Mucosa of descending colon (tissue), 3 donors: ENCODE results near the gene ABCB10. TPM values are rescaled to one million over a fixed set of nuclear protein-coding genes. Genes with fewer than 3 reads are reported as not detected.

Experiments
- ATAC-seq: fragments of 200-7000 bp; cut with Tn5 transposase; one replicate; pipeline ENCODE4 v1.9.1; 2020; ENCODE audit warnings: mild to moderate bottlenecking, moderate library complexity
- DNase-seq, 3 donors: peaks; one replicate each; pipeline ENCODE4 v3.0.0-alpha.2; 2020
- H3K36me3 ChIP-seq: fragments of 200-600 bp; one replicate; pipeline ENCODE4 v1.8.0; 2021; ENCODE audit warnings: low read depth, mild to moderate bottlenecking
- H3K4me1 ChIP-seq: fragments of 200-600 bp; one replicate; pipeline ENCODE4 v1.8.0; 2021; ENCODE audit warnings: low read depth, mild to moderate bottlenecking
- H3K4me3 ChIP-seq: fragments of 200-600 bp; one replicate; pipeline ENCODE4 v1.8.0; 2021; ENCODE audit warnings: mild to moderate bottlenecking
- H3K9me3 ChIP-seq: fragments of 200-600 bp; one replicate; pipeline ENCODE4 v1.8.0; 2021; ENCODE audit warnings: mild to moderate bottlenecking
- CTCF ChIP-seq: fragments of 200-600 bp; IDR thresholded peaks from one replicate; pipeline ENCODE4 v1.8.0; 2022; ENCODE audit warnings: antibody characterized with exemption, mild to moderate bottlenecking
- intact Hi-C, 2 donors: fragments of 100-400 bp; cut with DNase I in 1 of 2; cut with micrococcal nuclease in 1 of 2; formaldehyde crosslinking; loops; one replicate each; pipeline versions ENCODE4 v1.11.0 to v1.11.1; 2022; cut with DNase I, micrococcal nuclease
- long read RNA-seq, 2 donors: library from polyadenylated mRNA; unstranded; transcript quantifications; one replicate each; pipeline ENCODE4 v2.0.0, GENCODE V29; 2019 to 2021
- total RNA-seq, 3 donors: library from RNA; stranded (reverse); fragmentation: NEBNext Ultra II Directional in 2 of 3; extraction: Animal tissue kit (Norgen Biotek cat#: 25700) in 2 of 3; gene quantifications; one replicate each; pipeline versions ENCODE4 v1.2.1 to v1.2.4, GENCODE V29; 2021 to 2023
- donor health status: DM: no; HTN: no; CAD: no; lungs with moderate emphysema.
- donor health status: DM: no; HTN: no; CAD: no.
- donor health status: DM: no; HTN: yes; CAD: no.

Gene ABCB10
- 10 to 100 TPM; 19.6 to 25.9 (median 22.3) TPM for total RNA-seq
- long read RNA-seq, donor 1, transcript ABCB10-201 (13 exons, 3,857 nt): major isoform, 17 of 27 reads
- long read RNA-seq, donor 1, partial matches to known transcripts: 4 of 27 reads
- long read RNA-seq, donor 1, other reads (novel, unspliced or antisense): 6 of 27 reads
- long read RNA-seq, donor 2, partial matches to known transcripts: 0 of 1 reads
- long read RNA-seq, donor 2, other reads (novel, unspliced or antisense): 1 of 1 reads

GRCh38 chr1:229558460-229559335, at the start of gene ABCB10:
TSS of gene ABCB10 (minus strand) at chr1:229558707. CDS start at chr1:229558652, 55 bp downstream.
- no peaks in the 10 kb centered on the region for H3K36me3 ChIP-seq
- peak within 1 kb of the TSS; percentile 80 for H3K4me3 ChIP-seq
- H3K9me3 ChIP-seq: no peaks in the 10 kb centered on the region
- intact Hi-C loops: loop anchor here in 1 of 2 donors (10.0 kb wide), 1 partner anchor 66 kb away; the partner anchor contains the start of genes TAF5L and URB2
- ATAC-seq (peak; percentile 94), DNase-seq (peak; percentile 97 to 98 (median 97))
- TF ChIP-seq CTCF: peak; percentile 85
- H3K4me1 ChIP-seq: peaks cover 12% of the 10 kb centered on the region

GRCh38 chr1:229607370-229607769, 48.9 kb upstream of the ABCB10 start:
- peaks cover 12% of the 10 kb centered on the region for H3K36me3 ChIP-seq
- ATAC-seq (no peak), DNase-seq (no peak)
- no peak overlapping the region for H3K4me3 ChIP-seq
- H3K9me3 ChIP-seq: no peaks in the 10 kb centered on the region
- intact Hi-C loops: loop anchor here in 1 of 2 donors (5.0 kb wide), 1 partner anchor 460 kb away; the partner anchor contains the start of gene GALNT2
- TF ChIP-seq CTCF: no peak
- H3K4me1 ChIP-seq: no peaks in the 10 kb centered on the region

- H3K4me1 ChIP-seq: peaks cover 3% of the 10 kb centered on the region
- H3K9me3 ChIP-seq: no peaks in the 10 kb centered on the region
- intact Hi-C loops: no loop called here
- H3K4me3 ChIP-seq: no peak overlapping the region
- TF ChIP-seq CTCF: no peak
- peaks cover 4% of the 10 kb centered on the region for H3K36me3 ChIP-seq
- DNase-seq: no peak
- no peak for ATAC-seq
Observed at GRCh38 chr1:229603371-229604005, 45.0 kb upstream of the ABCB10 start.

- TF ChIP-seq CTCF: no peak
- intact Hi-C loops: no loop called here
Observed at GRCh38 chr1:229600229-229600628, 41.7 kb upstream of the ABCB10 start.

DNA sequence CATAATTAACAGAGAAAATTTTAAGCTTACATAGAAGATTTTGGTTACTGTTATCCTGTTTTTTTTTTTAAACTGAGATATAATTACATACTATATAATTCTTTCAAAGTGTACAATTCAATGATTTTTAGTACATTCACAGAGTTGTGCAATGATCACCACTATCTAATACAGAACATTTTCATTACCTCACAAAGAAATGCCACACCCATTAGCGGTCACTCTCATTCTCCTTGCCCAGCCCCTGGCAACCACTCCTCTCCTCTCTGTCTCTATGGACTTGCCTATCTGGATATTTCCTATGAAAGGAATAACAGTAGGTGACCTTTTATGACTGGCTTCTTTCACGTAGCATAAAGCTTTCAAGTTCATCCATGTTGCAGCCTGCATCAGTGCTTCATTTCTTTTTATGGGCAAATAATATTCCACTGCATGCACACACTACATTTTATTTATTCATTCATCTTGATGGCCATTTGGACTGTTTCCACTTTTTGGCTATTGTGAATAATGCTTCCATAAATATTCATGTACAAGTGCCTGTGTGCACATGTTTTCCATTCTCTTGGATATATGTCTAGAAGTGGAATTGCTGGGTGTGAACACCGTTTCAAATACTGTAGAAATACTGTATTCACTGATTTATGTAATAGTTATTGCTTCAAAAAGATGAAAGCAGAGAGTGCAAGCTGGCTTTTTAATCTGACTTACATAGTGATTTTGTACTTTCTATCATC, 40.9 kb upstream of the ABCB10 start:
- no peak for DNase-seq
- no peak for TF ChIP-seq CTCF
- H3K36me3 ChIP-seq: peaks cover 3% of the 10 kb centered on the region
- intact Hi-C loops: no loop called here
- H3K9me3 ChIP-seq: no peaks in the 10 kb centered on the region
- H3K4me3 ChIP-seq: no peak overlapping the region
- peaks cover 3% of the 10 kb centered on the region for H3K4me1 ChIP-seq
- no peak for ATAC-seq

More at GRCh38 chr1:229600229-229600628, 41.7 kb upstream of the ABCB10 start:
- Histone ChIP-seq H3K36me3 (peaks cover 3% of the 10 kb centered on the region), H3K4me3 (no peak overlapping the region), H3K4me1 (peaks cover 3% of the 10 kb centered on the region), H3K9me3 (no peaks in the 10 kb centered on the region)
- no peak for ATAC-seq
- no peak for DNase-seq
